IMR-90 (cell line): ENCODE data around the gene CBY1. TPM values are rescaled to one million over a fixed set of nuclear protein-coding genes. Genes with fewer than 3 reads are reported as not detected.
A peak's percentile ranks its signal among the peaks of the same experiment; 100 is the strongest.

ENCODE experiments used
- ATAC-seq: fragments of 200-7000 bp; cut with Tn5 transposase; 2 replicates; pipeline ENCODE4 v1.9.1; 2020; ENCODE audit warnings: low read depth, mild to moderate bottlenecking, moderate library complexity
- BruUV-seq: library from RNA; stranded (reverse); fragments of 400-500 nt; replicated peaks from 2 replicates; lab custom pipeline; 2021; lab: Mats Ljungman, UMichigan
- CTCF ChIA-PET: fragments of 300-600 bp; formaldehyde crosslinking; extraction: SDS; loops from one replicate; lab custom pipeline; 2021; ENCODE audit warnings: antibody characterized with exemption; lab: Yijun Ruan, JAX
- POLR2A ChIA-PET: fragments of 300-600 bp; sonication (Branson Sonifier 250); formaldehyde crosslinking; loops from one replicate; lab custom pipeline; 2022; ENCODE audit warnings: antibody characterized with exemption; ENCODE audit not compliant: unreplicated experiment; lab: Charles Lee
- DNase-seq: peaks from one replicate; pipeline ENCODE4 v3.0.0; 2013
- H2AFZ ChIP-seq: replicated peaks from 2 replicates; pipeline ENCODE3; 2013; ENCODE audit warnings: low read length, mild to moderate bottlenecking; ENCODE audit not compliant: poor library complexity
- H2AK5ac ChIP-seq: 2 replicates; pipeline ENCODE4 v1.6.1; 2013; ENCODE audit warnings: low read depth, low read length, inconsistent platforms
- H2AK9ac ChIP-seq: replicated peaks from 2 replicates; pipeline ENCODE3; 2013; ENCODE audit warnings: mild to moderate bottlenecking, low read depth, low read length, moderate library complexity; ENCODE audit not compliant: poor library complexity
- H2BK120ac ChIP-seq: 2 replicates; pipeline ENCODE4 v1.6.1; 2013; ENCODE audit warnings: low read depth, low read length, inconsistent platforms
- H2BK15ac ChIP-seq: 3 replicates; pipeline ENCODE4 v1.6.1; 2013; ENCODE audit warnings: low read depth, low read length, inconsistent platforms
- H2BK20ac ChIP-seq: 2 replicates; pipeline ENCODE4 v1.6.1; 2013; ENCODE audit warnings: low read depth, mild to moderate bottlenecking, inconsistent platforms, low read length, moderate library complexity
- H2BK5ac ChIP-seq: 2 replicates; pipeline ENCODE4 v1.6.1; 2013; ENCODE audit warnings: mild to moderate bottlenecking, low read depth, low read length, inconsistent platforms; ENCODE audit not compliant: poor library complexity, severe bottlenecking
- H3K14ac ChIP-seq: replicated peaks from 2 replicates; pipeline ENCODE4 v1.6.1; 2013; ENCODE audit warnings: low read depth, low read length, inconsistent platforms
- H3K18ac ChIP-seq: 2 replicates; pipeline ENCODE4 v1.6.1; 2013; ENCODE audit warnings: low read depth, low read length, control low read depth
- H3K23ac ChIP-seq: 2 replicates; pipeline ENCODE4 v1.6.1; 2013; ENCODE audit warnings: low read depth, low read length, inconsistent platforms
- H3K27ac ChIP-seq: 2 replicates; pipeline ENCODE4 v1.5.1; 2013; ENCODE audit warnings: mild to moderate bottlenecking, control low read depth, low read length; ENCODE audit not compliant: insufficient read depth
- H3K27me3 ChIP-seq: 2 replicates; pipeline ENCODE4 v1.6.1; 2013; ENCODE audit warnings: low read length; ENCODE audit not compliant: control insufficient read depth, insufficient read depth
- H3K36me3 ChIP-seq: 2 replicates; pipeline ENCODE4 v1.6.1; 2013; ENCODE audit warnings: low read length, mixed read lengths; ENCODE audit not compliant: control insufficient read depth, insufficient read depth
- H3K4ac ChIP-seq: 2 replicates; pipeline ENCODE4 v1.6.1; 2013; ENCODE audit warnings: low read depth, low read length, inconsistent platforms
- H3K4me1 ChIP-seq: 2 replicates; pipeline ENCODE4 v1.6.1; 2013; ENCODE audit warnings: low read length, mixed read lengths; ENCODE audit not compliant: control insufficient read depth, insufficient read depth
- H3K4me2 ChIP-seq: 2 replicates; pipeline ENCODE4 v1.6.1; 2013; ENCODE audit warnings: low read depth, mild to moderate bottlenecking, control low read depth, low read length, moderate library complexity
- H3K4me3 ChIP-seq: 2 replicates; pipeline ENCODE4 v1.5.1; 2013; ENCODE audit warnings: low read depth, mild to moderate bottlenecking, control low read depth, low read length, moderate library complexity; ENCODE audit not compliant: insufficient read depth
- H3K56ac ChIP-seq: 2 replicates; pipeline ENCODE4 v1.6.1; 2013; ENCODE audit warnings: low read length, inconsistent platforms; ENCODE audit not compliant: insufficient read depth; ENCODE audit errors: extremely low read depth
- H3K79me1 ChIP-seq, 2 experiments: 2 replicates each; pipeline ENCODE4 v1.6.1; 2013; ENCODE audit warnings: low read length in 2 of 2, inconsistent platforms in 1 of 2, low read depth in 1 of 2
- H3K9ac ChIP-seq: 2 replicates; pipeline ENCODE4 v1.6.1; 2013; ENCODE audit warnings: low read depth, low read length, control low read depth
- H3K9me1 ChIP-seq: 2 replicates; pipeline ENCODE4 v1.6.1; 2013; ENCODE audit warnings: low read length, inconsistent platforms; ENCODE audit not compliant: insufficient read depth
- H3K9me3 ChIP-seq: 2 replicates; pipeline ENCODE4 v1.6.1; 2013; ENCODE audit warnings: low read length; ENCODE audit not compliant: control insufficient read depth, insufficient read depth
- H4K20me1 ChIP-seq: 2 replicates; pipeline ENCODE4 v1.6.1; 2013; ENCODE audit warnings: low read length, inconsistent platforms; ENCODE audit not compliant: insufficient read depth
- H4K5ac ChIP-seq: 2 replicates; pipeline ENCODE4 v1.6.1; 2013; ENCODE audit warnings: mild to moderate bottlenecking, low read depth, low read length, control low read depth
- H4K8ac ChIP-seq, 2 experiments: 2 replicates each; pipeline ENCODE4 v1.6.1; 2013; ENCODE audit warnings: low read depth in 2 of 2, low read length in 2 of 2, control low read depth in 1 of 2, inconsistent platforms in 1 of 2
- H4K91ac ChIP-seq: 2 replicates; pipeline ENCODE4 v1.6.1; 2013; ENCODE audit warnings: low read depth, low read length, inconsistent platforms; ENCODE audit not compliant: insufficient read depth
- RAD21 ChIP-seq: IDR thresholded peaks from 2 replicates; pipeline ENCODE4 v1.6.1; 2012; ENCODE audit warnings: low read length, improper control_type of control experiment
- SMC3 ChIP-seq: fragments of 150-350 bp; IDR thresholded peaks from 2 replicates; pipeline ENCODE4 v1.6.1; 2016; ENCODE audit warnings: low read depth, mild to moderate bottlenecking, antibody characterized with exemption, low read length, moderate library complexity
- WGBS, 2 experiments: methylation state at CpG; one replicate each; pipeline versions ENCODE4 v1.1.5 to v1.1.7; 2013; ENCODE audit warnings: missing lambda C conversion rate in 2 of 2; ENCODE audit not compliant: insufficient read length in 1 of 2; ENCODE audit errors: extremely low coverage in 2 of 2; 5-methylcytosine and 5-hydroxymethylcytosine counted together
- dilution Hi-C: fragments of 300-500 bp; cut with HindIII; formaldehyde crosslinking; loops from one replicate; pipeline ENCODE4 v1.14.3; 2018; ENCODE audit warnings: low sequenced_read_pairs; ENCODE audit not compliant: unreplicated experiment
- in situ Hi-C: fragments of 300-500 bp; cut with MboI; formaldehyde crosslinking; loops from 3 replicates; pipeline ENCODE4 v1.14.3; 2019; ENCODE audit warnings: low sequenced_read_pairs, inconsistent platforms, mixed read lengths
- intact Hi-C: fragments of 100-400 bp; cut with micrococcal nuclease; formaldehyde crosslinking; loops from 2 replicates; pipeline ENCODE4 v1.10.0; 2022
- polyA plus RNA-seq, 3 experiments: library from polyadenylated mRNA; depleted of rRNA; stranded (reverse); fragments of >200 nt; gene quantifications; 2 replicates each; pipeline ENCODE4 v1.2.3, GENCODE V29; 2012; ENCODE audit warnings: low replicate concordance in 1 of 3
- total RNA-seq: library from RNA; depleted of rRNA; stranded (reverse); fragments of >200 nt; gene quantifications from 2 replicates; pipeline ENCODE4 v1.2.3, GENCODE V29; 2012

Gene CBY1
- total and polyA plus RNA-seq, 2 of the 4 experiments (the other 2 are of a cell fraction) = 13.8 to 30.0 TPM

DNA sequence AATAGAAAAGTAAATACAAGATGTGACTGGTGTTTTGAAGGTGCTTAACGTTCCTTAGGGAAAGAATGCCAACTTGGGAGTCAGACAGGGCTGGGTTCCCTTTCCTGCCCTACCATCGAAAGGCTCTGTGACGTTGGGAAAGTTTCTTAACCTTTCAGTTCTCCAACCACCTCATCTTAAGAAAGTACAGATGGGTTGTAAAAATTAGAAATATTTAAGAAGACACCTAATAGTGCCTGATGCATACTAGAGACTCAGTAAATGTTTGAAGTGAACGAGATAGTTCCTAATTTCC is 50.4 kb downstream of the CBY1 start:
- peak overlapping the region; percentile 87 for H3K14ac ChIP-seq
- H3K27ac ChIP-seq = peak overlapping the region; percentile 72
- peak overlapping the region; percentile 75; the same call in 1 of the 2 replicates for H3K56ac ChIP-seq
- TF ChIP-seq RAD21 (no peak), SMC3 (no peak)
- peak overlapping the region; percentile 77 for H2BK5ac ChIP-seq
- H3K4me3 ChIP-seq = peak overlapping the region; percentile 69
- dilution Hi-C loops (no loop called here), in situ Hi-C loops (no loop called here), intact Hi-C loops (loop anchor here (10.0 kb wide), 1 partner anchor 652 kb away; the partner anchor contains the start of gene PICK1)
- H2BK120ac ChIP-seq = no peak overlapping the region
- H3K9me1 ChIP-seq = peaks cover 18% of the 10 kb centered on the region
- H4K8ac ChIP-seq = peak overlapping the region in 1 of 2 experiments; percentile 48; a peak in 1 of 4 replicates
- H3K4me2 ChIP-seq = peak overlapping the region; percentile 92
- H3K27me3 ChIP-seq = no peaks in the 10 kb centered on the region
- no peak for DNase-seq
- no peak overlapping the region for H2AK9ac ChIP-seq
- H3K4me1 ChIP-seq = peaks cover 4% of the 10 kb centered on the region; the same call in 1 of the 2 replicates
- BruUV-seq = no TSS peak
- ChIA-PET CTCF (interaction anchor here (0.7 kb wide), 1 partner anchor 18 kb away, joined by 3 read pairs; no protein-coding TSS in a partner anchor), POLR2A (no interaction called here)
- H3K9me3 ChIP-seq = no peaks in the 10 kb centered on the region
- peak overlapping the region; percentile 60; the same call in 1 of the 2 replicates for H2AK5ac ChIP-seq
- no peak for ATAC-seq
- H2BK15ac ChIP-seq = 0 out of 3 replicates have a peak overlapping the region, but pooled peaks have one; percentile 29
- H3K79me1 ChIP-seq = peaks cover 6 to 56% of the 10 kb centered on the region in 2 experiments; a peak in 2 of 4 replicates
- H3K36me3 ChIP-seq = peaks cover 1% of the 10 kb centered on the region; the same call in 1 of the 2 replicates
- no peak overlapping the region for H2AFZ ChIP-seq
- H4K5ac ChIP-seq = no peak overlapping the region
- peak overlapping the region; percentile 99 for H3K23ac ChIP-seq
- WGBS, 2 experiments = no CpG with 5 or more reads among the region's 4 CpGs
- 0 out of 2 replicates have a peak overlapping the region, but pooled peaks have one; percentile 53 for H4K91ac ChIP-seq
- peaks cover 51% of the 10 kb centered on the region for H4K20me1 ChIP-seq
- H3K9ac ChIP-seq = peak overlapping the region; percentile 64
- H2BK20ac ChIP-seq = no peak overlapping the region
- peak overlapping the region; percentile 91 for H3K4ac ChIP-seq
- peak overlapping the region; percentile 21; the same call in 1 of the 2 replicates for H3K18ac ChIP-seq
